CD4-positive, alpha-beta T cell (primary cell): ENCODE measurements around the gene TRIB2. TPM values are rescaled to one million over a fixed set of nuclear protein-coding genes. Genes with fewer than 3 reads are reported as not detected.

ENCODE experiments used
- ATAC-seq: fragments of 200-7000 bp; cut with Tn5 transposase; one replicate; pipeline ENCODE4 v1.10.0; 2022; ENCODE audit warnings: mild to moderate bottlenecking; ENCODE audit not compliant: poor library complexity
- CTCF ChIA-PET: fragments of 350-600 bp; sonication (Branson Sonifier 250); formaldehyde crosslinking; loops from one replicate; lab custom pipeline; 2021; ENCODE audit warnings: antibody characterized with exemption, inconsistent platforms; lab: Charles Lee
- POLR2A ChIA-PET: fragments of 350-600 bp; sonication (Branson Sonifier 250); formaldehyde crosslinking; loops from one replicate; lab custom pipeline; 2021; ENCODE audit warnings: antibody characterized with exemption, inconsistent platforms; lab: Charles Lee
- DNase-seq, 14 experiments: peaks; one replicate each; pipeline ENCODE4 v3.0.0-alpha.2; 2013 to 2020; ENCODE audit warnings: mixed read lengths in 2 of 14
- H3K27ac ChIP-seq, 2 donors: one replicate each; pipeline versions ENCODE4 v1.5.1 to v1.7.0; 2013; ENCODE audit warnings: low read length in 2 of 2, low read depth in 1 of 2, mild to moderate bottlenecking in 1 of 2
- H3K27me3 ChIP-seq, 2 experiments: 1 replicate in 1 of 2; 2 replicates in 1 of 2; pipeline versions ENCODE4 v1.6.1 to v1.7.0; 2013; ENCODE audit warnings: low read length in 2 of 2, control low read depth in 1 of 2, mild to moderate bottlenecking in 1 of 2, moderate library complexity in 1 of 2; ENCODE audit not compliant: insufficient read depth in 2 of 2, control insufficient read depth in 1 of 2
- H3K36me3 ChIP-seq: one replicate; pipeline ENCODE4 v1.6.1; 2013; ENCODE audit warnings: low read length, control low read depth; ENCODE audit not compliant: insufficient read depth
- H3K4me1 ChIP-seq: one replicate; pipeline ENCODE4 v1.6.1; 2013; ENCODE audit warnings: low read length, control low read depth; ENCODE audit not compliant: insufficient read depth
- H3K4me3 ChIP-seq: one replicate; pipeline ENCODE4 v1.5.1; 2013; ENCODE audit warnings: mild to moderate bottlenecking, low read length, moderate library complexity
- H3K9me3 ChIP-seq, 2 experiments: 1 replicate in 1 of 2; 2 replicates in 1 of 2; pipeline versions ENCODE4 v1.6.1 to v1.7.0; 2013; ENCODE audit warnings: low read length in 2 of 2, mild to moderate bottlenecking in 2 of 2, control low read depth in 1 of 2, moderate library complexity in 1 of 2; ENCODE audit not compliant: control insufficient read depth in 1 of 2, insufficient read depth in 1 of 2
- H3K27ac Mint-ChIP-seq: one replicate; pipeline ENCODE4 v1.8.0; 2020; ENCODE audit warnings: mixed read lengths
- H3K27me3 Mint-ChIP-seq: one replicate; pipeline ENCODE4 v1.8.0; 2021; ENCODE audit warnings: mixed read lengths
- H3K36me3 Mint-ChIP-seq: one replicate; pipeline ENCODE4 v1.8.0; 2021; ENCODE audit warnings: low read depth, mixed read lengths
- H3K4me1 Mint-ChIP-seq: one replicate; pipeline ENCODE4 v1.8.0; 2021; ENCODE audit warnings: low read depth, mixed read lengths
- H3K4me3 Mint-ChIP-seq: one replicate; pipeline ENCODE4 v1.8.0; 2020; ENCODE audit warnings: mild to moderate bottlenecking, mixed read lengths
- H3K9me3 Mint-ChIP-seq: one replicate; pipeline ENCODE4 v1.8.0; 2020; ENCODE audit warnings: mixed read lengths
- CTCF ChIP-seq: fragments of 200-600 bp; IDR thresholded peaks from one replicate; pipeline ENCODE4 v1.8.0; 2022; ENCODE audit warnings: antibody characterized with exemption, mild to moderate bottlenecking
- intact Hi-C, 2 experiments: fragments of 100-400 bp; cut with DNase I in 1 of 2; cut with micrococcal nuclease in 1 of 2; formaldehyde crosslinking; loops; one replicate each; pipeline versions ENCODE4 v1.15.1 to v1.9.0; 2023 to 2025; cut with DNase I, micrococcal nuclease
- total RNA-seq, 174 experiments: library from RNA in 2 of 174; stranded (reverse) in 2 of 174; gene quantifications; one replicate each; pipeline ENCODE4 v1.2.3 and lab custom pipeline; 2021 to 2026

Gene TRIB2
- total RNA-seq, 2 experiments from 2014 or later = 91.3 to 102 TPM

- no peaks in the 10 kb centered on the region for H3K27me3 ChIP-seq
- Mint-ChIP-seq H3K4me3 (peak overlapping the region; percentile 100), H3K27ac (peak overlapping the region; percentile 93), H3K4me1 (peaks cover 80% of the 10 kb centered on the region), H3K9me3 (no peaks in the 10 kb centered on the region), H3K27me3 (no peaks in the 10 kb centered on the region), H3K36me3 (peaks cover 78% of the 10 kb centered on the region)
- ATAC-seq (no peak), DNase-seq (no peak)
- POLR2A ChIA-PET = interaction anchor here (0.7 to 1.6 kb wide), 4 partner anchors 15 to 245 kb away, joined by 3 to 4 read pairs (median 4); no protein-coding TSS in a partner anchor
- no peak for TF ChIP-seq CTCF
- H3K36me3 ChIP-seq = peaks cover 49% of the 10 kb centered on the region
- intact Hi-C loops = loop anchor here in 1 of 2 experiments (10.0 kb wide), 1 partner anchor 1248 kb away; no protein-coding TSS in a partner anchor
- H3K4me1 ChIP-seq = peaks cover 60% of the 10 kb centered on the region
- CTCF ChIA-PET = no interaction called here
- no peaks in the 10 kb centered on the region for H3K9me3 ChIP-seq
- no peak overlapping the region for H3K27ac ChIP-seq
- peak overlapping the region; percentile 93 for H3K4me3 ChIP-seq
These were observed 5.9 kb downstream of the TRIB2 start for GRCh38 chr2:12722447-12723316.

GRCh38 chr2:12723736-12724463 lies 7.2 kb downstream of the TRIB2 start:
- H3K27ac ChIP-seq = no peak overlapping the region
- H3K27ac Mint-ChIP-seq = peak overlapping the region; percentile 81
- intact Hi-C loops = loop anchor here in 1 of 2 experiments (10.0 kb wide), 1 partner anchor 1249 kb away; no protein-coding TSS in a partner anchor
- ATAC-seq = no peak
- H3K27me3 ChIP-seq = no peaks in the 10 kb centered on the region
- peaks cover 50% of the 10 kb centered on the region for H3K36me3 ChIP-seq
- peaks cover 88% of the 10 kb centered on the region for H3K4me1 Mint-ChIP-seq
- DNase-seq = no peak
- ChIA-PET CTCF (interaction anchor here (1.2 kb wide), 1 partner anchor 8 kb away, joined by 3 read pairs; no protein-coding TSS in a partner anchor), POLR2A (interaction anchor here (0.7 to 1.6 kb wide), 3 partner anchors 14 to 243 kb away, joined by 3 to 4 read pairs (median 3); no protein-coding TSS in a partner anchor)
- no peaks in the 10 kb centered on the region for H3K9me3 ChIP-seq
- H3K4me3 Mint-ChIP-seq = peak overlapping the region; percentile 100
- peaks cover 72% of the 10 kb centered on the region for H3K4me1 ChIP-seq
- no peaks in the 10 kb centered on the region for H3K27me3 Mint-ChIP-seq
- peaks cover 80% of the 10 kb centered on the region for H3K36me3 Mint-ChIP-seq
- H3K4me3 ChIP-seq = no peak overlapping the region
- no peaks in the 10 kb centered on the region for H3K9me3 Mint-ChIP-seq
- TF ChIP-seq CTCF = no peak
